NCI-H460 (cell line): ENCODE measurements around the gene PRKD1. TPM values are rescaled to one million over a fixed set of nuclear protein-coding genes. Genes with fewer than 3 reads are reported as not detected.

Experiments used
- DNase-seq: peaks from one replicate; pipeline ENCODE4 v3.0.0-alpha.2; 2016; ENCODE audit warnings: low read depth; ENCODE audit errors: extremely low read depth
- total RNA-seq: library from RNA; depleted of rRNA; stranded (reverse); fragments of >200 nt; shearing (Covaris generic); gene quantifications from 2 replicates; pipeline ENCODE4 v1.2.3, GENCODE V29; 2014

PRKD1 gene
- total RNA-seq, 1 experiment from 2014 or later, result 5.3 TPM

GRCh38 chr14:29687071-29687765 lies 240.4 kb downstream of the PRKD1 start:
- no peak for DNase-seq

- no peak for DNase-seq
Measured at GRCh38 chr14:29684926-29685325, 242.7 kb downstream of the PRKD1 start.

GRCh38 chr14:29682789-29683188 lies 244.9 kb downstream of the PRKD1 start:
- DNase-seq, result no peak

GRCh38 chr14:29681316-29681715 lies 246.3 kb downstream of the PRKD1 start:
- DNase-seq, result no peak

GRCh38 chr14:29674566-29675285 lies 252.9 kb downstream of the PRKD1 start:
- DNase-seq, result no peak

GRCh38 chr14:29672831-29673230 lies 254.8 kb downstream of the PRKD1 start:
- no peak for DNase-seq

- no peak for DNase-seq
Measured at GRCh38 chr14:29671034-29671433, 256.6 kb downstream of the PRKD1 start.

GRCh38 chr14:29668201-29668600 lies 259.4 kb downstream of the PRKD1 start:
- no peak for DNase-seq

- DNase-seq, result no peak
Measured at GRCh38 chr14:29664515-29664914, 263.1 kb downstream of the PRKD1 start.

GRCh38 chr14:29663281-29663801 lies 264.3 kb downstream of the PRKD1 start:
- no peak for DNase-seq

- DNase-seq, result no peak
Measured at GRCh38 chr14:29654901-29655550, 272.6 kb downstream of the PRKD1 start.

GRCh38 chr14:29653303-29653702 lies 274.3 kb downstream of the PRKD1 start:
- no peak for DNase-seq

- no peak for DNase-seq
Measured at GRCh38 chr14:29652571-29652970, 275.1 kb downstream of the PRKD1 start.

- DNase-seq, result no peak
Measured at GRCh38 chr14:29650554-29651269, 276.9 kb downstream of the PRKD1 start.

GRCh38 chr14:29649170-29649569 lies 278.5 kb downstream of the PRKD1 start:
- DNase-seq, result no peak

GRCh38 chr14:29648045-29648444 lies 279.6 kb downstream of the PRKD1 start:
- DNase-seq, result no peak

- DNase-seq, result no peak
Measured at GRCh38 chr14:29645117-29645516, 282.5 kb downstream of the PRKD1 start.

- DNase-seq, result peak; percentile 26
Measured at GRCh38 chr14:29643433-29644211, 284.0 kb downstream of the PRKD1 start.

- no peak for DNase-seq
Measured at GRCh38 chr14:29637411-29637810, 290.2 kb downstream of the PRKD1 start.

GRCh38 chr14:29636870-29637269 lies 290.8 kb downstream of the PRKD1 start:
- DNase-seq, result no peak
